Activated CD4-positive, alpha-beta T cell treated with anti-CD3 and anti-CD28 coated beads, Interleukin-2, amount 10 ng/mL, durations not matched to agents 7 days and 5 days (primary cell): ENCODE data around the gene SLC25A27. TPM values are rescaled to one million over a fixed set of nuclear protein-coding genes. Genes with fewer than 3 reads are reported as not detected.

ENCODE experiments used
- CTCF ChIA-PET: fragments of 350-600 bp; sonication (Branson Sonifier 250); formaldehyde crosslinking; loops from one replicate; lab custom pipeline; 2021; ENCODE audit warnings: antibody characterized with exemption; lab: Charles Lee
- POLR2A ChIA-PET: fragments of 350-600 bp; sonication (Branson Sonifier 250); formaldehyde crosslinking; loops from one replicate; lab custom pipeline; 2021; ENCODE audit warnings: antibody characterized with exemption; lab: Charles Lee
- DNase-seq: peaks from one replicate; pipeline ENCODE4 v3.0.0-alpha.2; 2020
- H3K27ac Mint-ChIP-seq: one replicate; pipeline ENCODE4 v1.8.0; 2021; ENCODE audit warnings: mild to moderate bottlenecking, moderate library complexity, mixed read lengths
- H3K27me3 Mint-ChIP-seq: one replicate; pipeline ENCODE4 v1.8.0; 2021; ENCODE audit warnings: mixed read lengths
- H3K36me3 Mint-ChIP-seq: one replicate; pipeline ENCODE4 v1.8.0; 2021; ENCODE audit warnings: low read depth, mixed read lengths
- H3K4me1 Mint-ChIP-seq: one replicate; pipeline ENCODE4 v1.8.0; 2021; ENCODE audit warnings: mixed read lengths
- H3K4me3 Mint-ChIP-seq: one replicate; pipeline ENCODE4 v1.8.0; 2021; ENCODE audit warnings: mild to moderate bottlenecking, moderate library complexity, mixed read lengths
- H3K9me3 Mint-ChIP-seq: one replicate; pipeline ENCODE4 v1.8.0; 2021; ENCODE audit warnings: mixed read lengths
- total RNA-seq, 2 experiments: library from RNA; stranded (reverse); gene quantifications; one replicate each; pipeline ENCODE4 v1.2.3, GENCODE V29; 2021

Gene SLC25A27, protein sequence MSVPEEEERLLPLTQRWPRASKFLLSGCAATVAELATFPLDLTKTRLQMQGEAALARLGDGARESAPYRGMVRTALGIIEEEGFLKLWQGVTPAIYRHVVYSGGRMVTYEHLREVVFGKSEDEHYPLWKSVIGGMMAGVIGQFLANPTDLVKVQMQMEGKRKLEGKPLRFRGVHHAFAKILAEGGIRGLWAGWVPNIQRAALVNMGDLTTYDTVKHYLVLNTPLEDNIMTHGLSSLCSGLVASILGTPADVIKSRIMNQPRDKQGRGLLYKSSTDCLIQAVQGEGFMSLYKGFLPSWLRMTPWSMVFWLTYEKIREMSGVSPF
- total RNA-seq = not detected

DNA sequence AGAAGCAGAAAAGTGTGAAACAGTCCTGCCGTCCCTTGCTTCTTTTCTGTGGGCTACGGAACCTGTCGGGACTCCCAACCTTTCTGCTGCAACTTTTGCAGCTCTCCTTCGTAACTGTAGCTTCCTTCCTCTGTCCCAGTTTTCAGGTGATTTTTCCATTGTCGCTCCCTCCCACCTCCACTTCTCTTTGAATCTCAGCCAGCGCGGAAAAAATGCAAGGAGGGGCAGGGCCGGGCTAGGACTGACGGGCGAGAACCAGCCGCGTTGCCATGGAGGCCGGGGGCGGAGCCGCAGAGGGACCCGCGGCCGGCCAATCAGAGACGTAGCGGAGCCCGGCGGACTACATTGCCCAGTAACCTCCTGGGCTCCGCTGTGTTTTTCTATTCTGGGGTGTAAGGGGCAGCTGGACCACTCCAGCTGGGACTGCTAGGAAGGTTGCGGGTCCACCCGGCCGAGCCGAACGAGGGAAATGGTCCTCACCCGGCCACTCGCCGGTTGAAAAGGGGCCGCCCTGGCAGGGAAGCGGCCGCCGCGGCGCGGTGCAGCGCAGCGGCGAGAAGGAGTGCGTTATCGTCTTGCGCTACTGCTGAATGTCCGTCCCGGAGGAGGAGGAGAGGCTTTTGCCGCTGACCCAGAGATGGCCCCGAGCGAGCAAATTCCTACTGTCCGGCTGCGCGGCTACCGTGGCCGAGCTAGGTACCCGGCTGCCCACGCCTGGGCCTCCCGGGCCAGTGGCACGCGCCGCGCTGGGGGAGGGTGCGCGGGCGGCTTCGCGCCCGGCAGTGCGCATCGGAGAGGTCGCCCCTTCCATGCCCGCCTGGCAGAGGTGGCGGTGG is at the start of gene SLC25A27, which contains the start of gene CYP39A1:
Gene SLC25A27 (plus strand): TSS at position 373 of the 836 bp plus-strand sequence. CDS start 218 bp downstream, at position 591.
Gene CYP39A1 (minus strand): TSS at position 216 of the 836 bp plus-strand sequence. CDS start 236 bp downstream, outside the sequence.
- POLR2A ChIA-PET = no interaction called here
- H3K4me1 Mint-ChIP-seq = peaks cover 13% of the 10 kb centered on the region
- DNase-seq = peak; percentile 85
- CTCF ChIA-PET = no interaction called here
- H3K36me3 Mint-ChIP-seq = no peaks in the 10 kb centered on the region
- H3K27ac Mint-ChIP-seq = peak within 1 kb of the TSS; percentile 33
- H3K9me3 Mint-ChIP-seq = no peaks in the 10 kb centered on the region
- peak within 1 kb of the TSS; percentile 81 for H3K4me3 Mint-ChIP-seq
- H3K27me3 Mint-ChIP-seq = peaks cover 49% of the 10 kb centered on the region

DNA sequence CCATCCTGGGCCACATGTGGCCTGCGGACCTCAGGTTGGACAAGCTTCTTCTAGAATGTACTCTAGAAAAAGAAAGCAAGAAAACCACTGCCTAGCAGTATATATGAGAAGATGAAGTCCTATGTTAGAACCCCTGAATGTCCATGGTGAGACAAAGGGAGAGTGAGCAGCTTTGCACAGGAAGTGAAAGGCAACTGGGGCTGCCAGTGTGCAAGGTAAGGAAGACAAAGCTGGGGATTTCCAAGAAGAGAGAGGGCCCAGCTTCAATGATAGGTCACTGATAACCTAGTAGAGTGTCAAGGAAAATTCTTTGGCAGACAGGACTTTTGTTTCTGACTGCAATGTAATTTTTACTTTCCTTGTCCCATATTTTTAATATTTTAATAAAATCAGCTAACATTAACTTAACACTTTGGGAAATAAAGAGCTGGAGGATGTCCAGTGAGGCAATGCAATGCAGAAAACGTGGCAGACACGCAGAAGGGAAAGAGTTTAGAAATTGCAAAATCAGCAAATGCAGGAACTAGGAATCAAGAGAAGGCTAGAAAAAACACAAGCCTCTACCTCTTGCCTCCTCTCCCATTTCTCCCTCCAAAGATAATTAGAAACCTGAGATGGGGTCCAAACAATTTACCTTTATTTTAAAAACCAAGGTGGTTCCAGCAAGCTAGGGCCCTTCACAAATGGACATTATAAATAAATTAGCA is 47.5 kb upstream of the SLC25A27 start:
- ChIA-PET POLR2A (interaction anchor here (0.6 kb wide), 1 partner anchor 253 kb away, joined by 3 read pairs; no protein-coding TSS in a partner anchor), CTCF (no interaction called here)
- Mint-ChIP-seq H3K4me1 (no peaks in the 10 kb centered on the region), H3K27ac (no peak overlapping the region), H3K27me3 (peaks cover 4% of the 10 kb centered on the region), H3K36me3 (no peaks in the 10 kb centered on the region), H3K4me3 (no peak overlapping the region), H3K9me3 (no peaks in the 10 kb centered on the region)
- DNase-seq = no peak

DNA sequence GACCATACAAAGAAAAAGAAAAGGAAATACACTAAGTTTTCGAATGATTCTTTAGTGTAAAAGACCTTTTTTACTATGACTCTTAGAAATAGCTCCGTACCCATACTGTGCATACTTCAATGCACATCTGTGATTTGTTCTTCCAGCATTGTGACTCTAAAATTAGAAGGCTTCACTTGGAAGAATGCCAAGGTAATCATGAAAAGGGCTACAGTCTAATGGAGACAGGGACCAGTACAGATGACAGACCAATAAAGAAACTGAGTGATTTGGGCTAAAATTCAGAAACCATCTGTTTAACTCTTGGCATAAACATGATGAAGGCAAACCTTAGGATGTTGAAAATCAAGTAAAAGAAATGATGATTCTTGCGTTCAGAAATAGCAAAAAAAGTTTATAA is 46.4 kb upstream of the SLC25A27 start:
- ChIA-PET POLR2A (no interaction called here), CTCF (no interaction called here)
- peaks cover 4% of the 10 kb centered on the region for H3K27me3 Mint-ChIP-seq
- no peaks in the 10 kb centered on the region for H3K36me3 Mint-ChIP-seq
- H3K9me3 Mint-ChIP-seq = no peaks in the 10 kb centered on the region
- no peaks in the 10 kb centered on the region for H3K4me1 Mint-ChIP-seq
- H3K27ac Mint-ChIP-seq = no peak overlapping the region
- H3K4me3 Mint-ChIP-seq = no peak overlapping the region
- no peak for DNase-seq

DNA sequence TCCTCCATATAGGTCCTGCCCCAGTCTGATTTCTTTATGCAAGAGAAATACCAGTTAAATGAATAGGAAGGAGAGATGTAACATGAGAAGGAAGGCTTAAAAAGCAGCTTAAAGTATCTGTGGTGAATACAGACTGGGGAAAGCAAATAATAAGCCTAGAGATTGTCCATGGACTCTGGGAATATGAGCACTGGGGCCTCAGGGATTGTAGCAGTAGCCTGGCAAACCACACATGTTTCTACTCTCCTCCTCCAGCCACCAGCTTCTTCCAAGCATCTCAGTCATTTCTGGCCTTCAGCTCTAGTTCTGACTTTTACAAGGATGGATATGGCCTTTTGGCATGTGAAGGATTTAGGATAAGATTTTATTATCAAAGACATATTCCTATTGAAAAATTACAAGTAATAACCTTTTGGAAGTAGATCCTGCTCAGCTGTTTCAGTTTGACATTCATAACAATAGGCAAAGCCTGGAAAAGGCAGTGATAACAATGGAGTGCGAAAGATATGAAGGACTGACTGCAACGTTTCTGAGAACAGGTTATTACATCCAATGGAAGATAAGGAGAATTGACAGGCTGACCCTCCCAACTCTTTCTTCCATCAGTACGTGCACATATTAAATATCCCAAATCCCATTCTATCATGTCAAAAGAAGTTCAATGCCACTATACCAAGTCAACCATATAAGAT is 41.8 kb upstream of the SLC25A27 start:
- POLR2A ChIA-PET = no interaction called here
- CTCF ChIA-PET = no interaction called here
- Mint-ChIP-seq H3K27ac (no peak overlapping the region), H3K27me3 (peaks cover 19% of the 10 kb centered on the region), H3K9me3 (no peaks in the 10 kb centered on the region), H3K4me1 (no peaks in the 10 kb centered on the region), H3K4me3 (no peak overlapping the region), H3K36me3 (no peaks in the 10 kb centered on the region)
- no peak for DNase-seq

DNA sequence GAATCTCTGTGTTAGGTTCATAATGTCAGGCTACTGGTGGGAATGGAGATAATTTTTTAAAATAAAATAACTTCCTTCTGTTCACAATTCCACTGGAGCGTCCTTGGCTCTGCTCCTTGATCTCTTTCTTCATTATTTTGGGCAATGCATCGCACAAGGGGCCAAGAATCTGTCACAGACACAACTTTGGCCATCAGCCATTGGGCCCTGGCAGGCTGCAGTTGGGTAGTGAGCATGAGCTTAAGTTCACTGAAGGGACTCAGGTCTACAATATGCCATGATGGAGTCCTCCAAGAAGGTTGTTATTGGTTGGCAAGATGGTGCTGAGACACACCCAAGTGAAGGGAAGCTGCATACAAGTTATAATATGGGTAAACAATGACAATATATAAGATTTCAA is 40.1 kb upstream of the SLC25A27 start:
- Mint-ChIP-seq H3K9me3 (no peaks in the 10 kb centered on the region), H3K4me1 (no peaks in the 10 kb centered on the region), H3K4me3 (no peak overlapping the region), H3K27ac (no peak overlapping the region), H3K36me3 (no peaks in the 10 kb centered on the region), H3K27me3 (peaks cover 23% of the 10 kb centered on the region)
- ChIA-PET CTCF (no interaction called here), POLR2A (no interaction called here)
- no peak for DNase-seq

DNA sequence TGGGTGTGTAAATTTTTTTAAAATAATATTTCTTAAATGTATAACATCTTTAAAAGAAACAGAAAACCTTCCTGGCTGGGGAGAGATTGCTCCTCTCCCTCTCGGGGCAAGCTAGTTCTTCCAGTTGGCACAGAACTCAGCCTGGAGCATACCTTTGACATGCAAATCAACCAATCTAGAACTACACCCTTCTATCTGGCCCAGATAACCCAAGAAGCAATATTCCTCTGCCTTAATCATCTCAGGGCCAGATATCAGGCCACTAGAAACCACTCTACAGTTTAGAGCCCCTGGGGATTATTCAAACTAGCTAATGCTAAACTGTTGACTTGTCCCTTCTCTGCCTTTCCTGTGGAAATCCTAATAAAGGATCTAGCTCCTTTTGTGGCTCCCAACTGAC is 34.0 kb upstream of the SLC25A27 start:
- CTCF ChIA-PET = no interaction called here

DNA sequence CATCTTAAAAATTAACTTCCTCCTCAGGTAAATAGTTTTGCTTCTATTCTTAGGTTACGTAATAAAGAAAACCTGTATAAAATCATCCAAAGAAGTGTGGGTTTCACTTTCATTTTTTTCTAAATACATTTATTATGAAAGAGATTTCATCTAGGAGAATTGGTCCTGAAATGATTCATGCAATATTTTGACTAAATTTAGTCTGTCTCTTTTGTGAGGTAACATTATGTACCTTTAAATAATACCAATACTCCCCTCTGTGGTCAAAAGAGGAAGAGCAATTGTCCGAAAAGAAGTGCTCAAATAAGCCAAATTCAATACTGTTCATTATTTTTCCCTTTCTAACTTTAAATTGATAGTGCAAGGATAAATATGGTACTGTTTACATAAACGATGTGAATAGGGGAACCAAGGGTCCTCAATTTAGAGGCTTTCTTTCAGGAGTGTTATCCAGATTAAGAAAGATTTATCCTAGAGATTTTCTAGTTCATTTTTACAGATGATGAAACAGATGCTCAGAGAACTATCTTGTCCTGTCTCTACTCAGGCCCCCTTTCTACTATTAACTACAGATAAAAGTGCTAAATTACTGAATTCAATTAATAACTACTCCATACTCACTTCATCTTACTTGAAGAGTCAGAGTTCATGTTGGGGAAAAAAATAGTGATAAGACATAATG is 26.4 kb upstream of the SLC25A27 start:
- POLR2A ChIA-PET = no interaction called here
- Mint-ChIP-seq H3K4me3 (no peak overlapping the region), H3K36me3 (no peaks in the 10 kb centered on the region), H3K27ac (no peak overlapping the region), H3K4me1 (peaks cover 4% of the 10 kb centered on the region), H3K9me3 (no peaks in the 10 kb centered on the region), H3K27me3 (peaks cover 21% of the 10 kb centered on the region)
- CTCF ChIA-PET = no interaction called here
- no peak for DNase-seq

More for the DNA sequence above, 34.0 kb upstream of the SLC25A27 start:
- POLR2A ChIA-PET = no interaction called here
- peaks cover 40% of the 10 kb centered on the region for H3K27me3 Mint-ChIP-seq
- H3K9me3 Mint-ChIP-seq = no peaks in the 10 kb centered on the region
- no peaks in the 10 kb centered on the region for H3K36me3 Mint-ChIP-seq
- no peak overlapping the region for H3K4me3 Mint-ChIP-seq
- DNase-seq = no peak
- no peak overlapping the region for H3K27ac Mint-ChIP-seq
- H3K4me1 Mint-ChIP-seq = no peaks in the 10 kb centered on the region

DNA sequence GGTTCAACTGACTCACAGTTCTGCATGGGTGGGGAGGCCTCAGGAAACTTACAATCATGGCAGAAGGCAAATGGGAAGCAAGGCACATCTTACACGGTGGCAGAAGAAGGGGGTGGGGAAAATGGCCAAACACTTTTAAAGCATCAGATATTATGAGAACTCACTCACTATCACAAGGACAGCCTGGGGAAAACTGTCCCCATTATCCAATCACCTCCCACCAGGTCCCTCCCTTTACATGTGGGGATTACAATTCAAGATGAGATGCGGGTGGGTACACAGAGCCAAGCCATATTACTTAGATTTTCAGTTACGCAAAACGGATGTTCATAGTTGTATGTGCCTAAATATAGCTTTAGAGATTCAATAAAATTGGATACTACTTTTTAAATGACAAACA is 25.8 kb upstream of the SLC25A27 start:
- H3K27ac Mint-ChIP-seq = no peak overlapping the region
- CTCF ChIA-PET = no interaction called here
- H3K9me3 Mint-ChIP-seq = no peaks in the 10 kb centered on the region
- no peaks in the 10 kb centered on the region for H3K36me3 Mint-ChIP-seq
- DNase-seq = no peak
- peaks cover 25% of the 10 kb centered on the region for H3K27me3 Mint-ChIP-seq
- peaks cover 4% of the 10 kb centered on the region for H3K4me1 Mint-ChIP-seq
- POLR2A ChIA-PET = interaction anchor here (0.7 kb wide), 1 partner anchor 200 kb away, joined by 4 read pairs; no protein-coding TSS in a partner anchor
- H3K4me3 Mint-ChIP-seq = no peak overlapping the region

DNA sequence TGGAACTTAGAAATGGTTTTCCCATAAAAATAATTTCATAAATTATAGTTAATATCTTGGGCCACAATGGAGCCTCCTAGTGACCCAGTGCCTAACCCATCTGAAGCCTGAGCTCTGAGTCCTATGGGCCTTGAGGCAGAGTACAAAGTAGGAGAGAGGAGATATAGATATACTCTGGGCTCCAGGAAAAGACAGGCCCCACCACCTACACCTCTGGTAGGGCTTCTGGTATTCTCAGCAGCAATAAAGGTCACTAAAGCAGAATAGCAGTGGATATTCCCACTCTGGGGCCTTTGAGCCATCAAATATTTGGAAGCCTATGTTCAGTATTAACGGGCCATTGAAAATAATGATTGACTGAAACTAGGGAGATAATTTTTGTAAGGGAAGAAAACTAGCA is 24.3 kb upstream of the SLC25A27 start:
- ChIA-PET CTCF (no interaction called here), POLR2A (no interaction called here)

DNA sequence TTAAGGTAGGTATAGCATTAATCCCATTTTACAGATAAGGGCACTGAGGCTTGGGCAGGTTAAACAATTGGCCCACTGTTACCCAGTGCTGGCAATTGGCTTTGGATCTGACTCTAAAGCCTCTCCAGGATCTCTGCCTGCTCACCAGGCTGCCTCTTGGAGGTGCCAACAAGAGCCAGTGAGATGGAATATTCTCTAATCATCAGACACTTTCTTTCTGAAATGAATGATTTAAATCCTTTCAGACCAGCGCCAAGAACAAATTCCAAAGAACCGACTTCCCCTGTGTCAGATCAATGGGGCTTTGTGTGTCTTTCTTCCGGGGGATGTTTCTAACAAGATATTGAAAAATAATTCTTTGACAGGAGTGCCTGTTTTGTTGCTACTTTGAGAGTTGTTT is 23.8 kb upstream of the SLC25A27 start:
- no peak overlapping the region for H3K27ac Mint-ChIP-seq
- ChIA-PET CTCF (no interaction called here), POLR2A (no interaction called here)
- no peaks in the 10 kb centered on the region for H3K36me3 Mint-ChIP-seq
- no peak for DNase-seq
- peaks cover 17% of the 10 kb centered on the region for H3K27me3 Mint-ChIP-seq
- no peaks in the 10 kb centered on the region for H3K9me3 Mint-ChIP-seq
- H3K4me1 Mint-ChIP-seq = peaks cover 4% of the 10 kb centered on the region
- H3K4me3 Mint-ChIP-seq = no peak overlapping the region

More for the DNA sequence above, 24.3 kb upstream of the SLC25A27 start:
- Mint-ChIP-seq H3K9me3 (no peaks in the 10 kb centered on the region), H3K4me3 (no peak overlapping the region), H3K27ac (no peak overlapping the region), H3K36me3 (no peaks in the 10 kb centered on the region), H3K27me3 (peaks cover 17% of the 10 kb centered on the region), H3K4me1 (peaks cover 4% of the 10 kb centered on the region)
- DNase-seq = no peak

DNA sequence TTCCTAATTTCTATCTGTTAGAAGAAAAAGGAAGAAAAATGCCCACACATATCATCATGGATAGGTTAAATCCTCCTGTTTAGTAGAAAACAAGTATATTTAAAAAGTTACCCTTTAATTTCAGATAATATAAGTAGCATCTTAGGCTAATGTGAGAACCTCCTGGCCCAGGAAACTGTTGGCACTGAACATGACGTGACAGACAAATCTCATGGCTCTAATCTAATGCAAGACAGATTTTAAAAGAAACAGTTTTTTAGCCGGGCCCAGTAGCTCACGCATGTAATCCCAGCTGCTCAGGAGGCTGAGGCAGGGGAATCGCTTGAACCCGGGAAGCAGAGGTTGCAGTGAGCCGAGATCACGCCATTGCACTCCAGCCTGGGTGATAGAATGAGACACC is 23.1 kb upstream of the SLC25A27 start:
- Mint-ChIP-seq H3K4me1 (peaks cover 4% of the 10 kb centered on the region), H3K36me3 (no peaks in the 10 kb centered on the region), H3K27ac (no peak overlapping the region), H3K27me3 (peaks cover 16% of the 10 kb centered on the region), H3K9me3 (no peaks in the 10 kb centered on the region), H3K4me3 (no peak overlapping the region)
- no peak for DNase-seq
- CTCF ChIA-PET = no interaction called here
- POLR2A ChIA-PET = interaction anchor here (0.7 kb wide), 1 partner anchor 10 kb away, joined by 6 read pairs; no protein-coding TSS in a partner anchor

DNA sequence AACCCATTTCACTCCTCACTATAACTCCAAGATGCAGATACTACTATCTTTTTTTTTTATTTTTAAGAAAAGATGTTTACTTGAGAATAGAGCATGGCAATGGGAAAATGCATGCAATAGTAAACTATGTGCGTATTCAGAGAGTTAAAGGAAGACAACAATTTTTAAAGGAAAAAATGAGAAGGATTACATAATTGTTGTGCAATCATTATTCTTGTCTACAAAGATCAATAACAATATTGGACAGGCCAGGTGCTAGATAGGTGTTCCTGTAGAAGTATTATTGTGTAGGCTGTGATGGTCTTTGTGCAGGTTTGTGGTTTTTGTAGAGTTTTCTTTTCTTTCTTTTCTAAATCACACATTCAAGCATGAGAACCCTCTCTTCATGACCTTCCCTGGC is 20.7 kb upstream of the SLC25A27 start:
- no peak overlapping the region for H3K4me3 Mint-ChIP-seq
- H3K27me3 Mint-ChIP-seq = peaks cover 16% of the 10 kb centered on the region
- no peak for DNase-seq
- no peaks in the 10 kb centered on the region for H3K9me3 Mint-ChIP-seq
- POLR2A ChIA-PET = no interaction called here
- CTCF ChIA-PET = interaction anchor here (0.8 kb wide), 1 partner anchor 42 kb away, joined by 3 read pairs; no protein-coding TSS in a partner anchor
- no peaks in the 10 kb centered on the region for H3K36me3 Mint-ChIP-seq
- H3K27ac Mint-ChIP-seq = no peak overlapping the region
- no peaks in the 10 kb centered on the region for H3K4me1 Mint-ChIP-seq
